Kidney epithelial cell (primary cell): Measurements from ENCODE around the gene SHC2. TPM values are rescaled to one million over a fixed set of nuclear protein-coding genes. Genes with fewer than 3 reads are reported as not detected.

Source experiments
- DNase-seq: peaks from one replicate; pipeline ENCODE4 v3.0.0-alpha.2; 2010; ENCODE audit warnings: low read depth
- H3K27me3 ChIP-seq: 2 replicates; pipeline ENCODE4 v1.6.0; 2011; ENCODE audit warnings: low read length; ENCODE audit not compliant: control insufficient read depth, insufficient read depth
- H3K36me3 ChIP-seq: 2 replicates; pipeline ENCODE4 v1.5.1; 2011; ENCODE audit warnings: low read length; ENCODE audit not compliant: control insufficient read depth, insufficient read depth
- H3K4me3 ChIP-seq: 2 replicates; pipeline ENCODE4 v1.5.1; 2011; ENCODE audit warnings: low read depth, mild to moderate bottlenecking, control low read depth, low read length
- CTCF ChIP-seq: IDR thresholded peaks from 2 replicates; pipeline ENCODE4 v1.5.1; 2011; ENCODE audit warnings: mild to moderate bottlenecking, moderate library complexity, low read length, control low read depth, inconsistent platforms; ENCODE audit not compliant: insufficient read depth, poor library complexity, severe bottlenecking
- total RNA-seq: library from RNA; depleted of rRNA; stranded (reverse); fragments of >200 nt; gene quantifications from 2 replicates; pipeline ENCODE4 v1.2.3, GENCODE V29; 2015

SHC2 gene
- total RNA-seq, 1 donor from 2014 or later = 15.2 TPM

GRCh38 chr19:418761-419671, 41.8 kb downstream of the SHC2 start:
- no peak overlapping the region for H3K4me3 ChIP-seq
- DNase-seq = no peak
- H3K36me3 ChIP-seq = no peaks in the 10 kb centered on the region
- peaks cover 35% of the 10 kb centered on the region for H3K27me3 ChIP-seq
- no peak for TF ChIP-seq CTCF

GRCh38 chr19:416416-416815, 44.4 kb downstream of the SHC2 start:
- H3K36me3 ChIP-seq = no peaks in the 10 kb centered on the region
- no peak for DNase-seq
- no peak for TF ChIP-seq CTCF
- peaks cover 48% of the 10 kb centered on the region for H3K27me3 ChIP-seq
- no peak overlapping the region for H3K4me3 ChIP-seq

GRCh38 chr19:415292-415691, 45.5 kb downstream of the SHC2 start:
- peaks cover 50% of the 10 kb centered on the region for H3K27me3 ChIP-seq
- H3K4me3 ChIP-seq = no peak overlapping the region
- TF ChIP-seq CTCF = no peak
- DNase-seq = no peak
- no peaks in the 10 kb centered on the region for H3K36me3 ChIP-seq

GRCh38 chr19:413756-414420, 46.9 kb downstream of the SHC2 start:
- H3K27me3 ChIP-seq = peaks cover 54% of the 10 kb centered on the region
- TF ChIP-seq CTCF = no peak
- DNase-seq = no peak
- H3K4me3 ChIP-seq = no peak overlapping the region
- H3K36me3 ChIP-seq = no peaks in the 10 kb centered on the region

- Histone ChIP-seq H3K36me3 (no peaks in the 10 kb centered on the region), H3K27me3 (peaks cover 54% of the 10 kb centered on the region), H3K4me3 (no peak overlapping the region)
- TF ChIP-seq CTCF = no peak
- DNase-seq = no peak
Observed at GRCh38 chr19:412356-413355, 48.2 kb downstream of the SHC2 start.
